DND-41 (cell line): ENCODE results near the gene NAMPT.

Experiments used
- CTCF ChIP-seq: IDR thresholded peaks from 2 replicates; pipeline ENCODE4 v1.5.1; 2012; ENCODE audit warnings: borderline replicate concordance, low read length, moderate library complexity, mild to moderate bottlenecking; ENCODE audit not compliant: poor library complexity, severe bottlenecking; ENCODE audit errors: extremely low read depth
- EZH2 ChIP-seq: IDR thresholded peaks from 3 replicates; pipeline ENCODE4 v1.6.1; 2012; ENCODE audit warnings: borderline replicate concordance, low read depth, mild to moderate bottlenecking, moderate library complexity, low read length, inconsistent platforms; ENCODE audit not compliant: severe bottlenecking

GRCh38 chr7:106205621-106206222, 79.1 kb downstream of the NAMPT start:
- TF ChIP-seq CTCF (no peak), EZH2 (no peak)
